PC-3 (cell line): ENCODE results near the gene SMIM9.

Experiments
- CTCF ChIP-seq: fragments of 300-600 bp; sonication (generic); conservative IDR thresholded peaks from 2 replicates; pipeline ENCODE4 v1.5.1; 2017; ENCODE audit warnings: antibody characterized with exemption, low read depth, mild to moderate bottlenecking, low read length
- EZH2 ChIP-seq: fragments of 300-600 bp; sonication (generic); IDR thresholded peaks from one replicate; pipeline ENCODE4 v1.6.1; 2017; ENCODE audit warnings: antibody characterized with exemption, mild to moderate bottlenecking, low read length; ENCODE audit not compliant: unreplicated experiment

- no peak for TF ChIP-seq CTCF
- TF ChIP-seq EZH2, result no peak
These were observed 29.3 kb downstream of the SMIM9 start, which contains the start of gene MPP1 for GRCh38 chrX:154804957-154805695.
